ENCODE measurements around the gene PSTPIP2. TPM values are rescaled to one million over a fixed set of nuclear protein-coding genes. Genes with fewer than 3 reads are reported as not detected.

Gene PSTPIP2
- total and polyA plus RNA-seq, 2 experiments from 2014 or later = 11.9 to 24.5 TPM

DNA sequence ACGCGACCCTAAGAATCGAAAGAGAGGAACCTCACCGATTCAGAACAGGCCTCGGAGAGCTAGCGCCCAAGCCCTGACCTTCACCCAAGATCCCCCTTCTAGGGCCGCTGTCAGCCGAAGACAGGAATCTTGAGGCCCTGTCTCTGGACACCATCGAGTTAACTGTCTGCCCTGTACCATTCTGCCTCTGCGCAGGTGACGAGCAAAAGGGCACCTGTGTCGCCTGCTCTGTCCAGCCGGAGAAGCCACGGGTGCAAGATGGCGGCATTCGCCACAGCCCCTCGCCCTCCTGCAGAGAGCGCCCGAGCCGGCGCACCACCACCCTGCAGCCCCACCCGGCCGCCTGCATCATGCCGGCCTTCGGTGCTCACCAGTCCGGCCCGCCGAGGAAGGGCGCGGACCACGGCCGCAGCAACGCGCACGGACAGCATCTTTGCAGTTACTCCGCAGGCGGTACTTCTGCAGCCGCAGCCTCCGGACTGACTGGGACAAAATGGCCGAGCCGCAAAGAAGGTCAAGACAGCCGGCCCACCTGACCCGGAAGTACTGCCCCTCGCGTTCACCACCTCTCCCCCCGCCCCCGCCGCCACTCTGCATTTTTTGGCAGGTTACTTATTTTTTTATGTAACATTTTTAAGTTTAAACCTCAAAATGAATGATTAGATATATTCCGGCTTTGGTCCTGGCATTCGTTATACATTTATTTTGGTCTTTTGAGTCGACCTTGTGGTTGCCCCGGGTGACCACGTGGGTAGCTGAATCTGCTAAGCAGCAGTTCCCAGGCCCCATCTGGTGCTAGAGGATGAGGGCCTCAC, 25.9 kb upstream of the PSTPIP2 start, which contains the start of gene ATP5F1A:
TSS of gene ATP5F1A (minus strand) at position 496 of the 815 bp plus-strand sequence. CDS start at position 431, 65 bp downstream.
- H3K4me3 ChIP-seq = peak within 1 kb of the TSS; percentile 85
- peak within 1 kb of the TSS; percentile 92 for H2AFZ ChIP-seq
- H3K36me3 ChIP-seq (replicated peaks; ENCODE audit: insufficient read depth, low read depth) = no peaks in the 10 kb centered on the region
- peak; percentile 90 for DNase-seq (ENCODE audit: low spot score)
- TF ChIP-seq, protein P1, sequence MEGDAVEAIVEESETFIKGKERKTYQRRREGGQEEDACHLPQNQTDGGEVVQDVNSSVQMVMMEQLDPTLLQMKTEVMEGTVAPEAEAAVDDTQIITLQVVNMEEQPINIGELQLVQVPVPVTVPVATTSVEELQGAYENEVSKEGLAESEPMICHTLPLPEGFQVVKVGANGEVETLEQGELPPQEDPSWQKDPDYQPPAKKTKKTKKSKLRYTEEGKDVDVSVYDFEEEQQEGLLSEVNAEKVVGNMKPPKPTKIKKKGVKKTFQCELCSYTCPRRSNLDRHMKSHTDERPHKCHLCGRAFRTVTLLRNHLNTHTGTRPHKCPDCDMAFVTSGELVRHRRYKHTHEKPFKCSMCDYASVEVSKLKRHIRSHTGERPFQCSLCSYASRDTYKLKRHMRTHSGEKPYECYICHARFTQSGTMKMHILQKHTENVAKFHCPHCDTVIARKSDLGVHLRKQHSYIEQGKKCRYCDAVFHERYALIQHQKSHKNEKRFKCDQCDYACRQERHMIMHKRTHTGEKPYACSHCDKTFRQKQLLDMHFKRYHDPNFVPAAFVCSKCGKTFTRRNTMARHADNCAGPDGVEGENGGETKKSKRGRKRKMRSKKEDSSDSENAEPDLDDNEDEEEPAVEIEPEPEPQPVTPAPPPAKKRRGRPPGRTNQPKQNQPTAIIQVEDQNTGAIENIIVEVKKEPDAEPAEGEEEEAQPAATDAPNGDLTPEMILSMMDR (IDR thresholded peaks at IDR 0.05; ENCODE audit: poor library complexity) = no peak
- TF ChIP-seq EZH2phosphoT487 (IDR thresholded peaks at IDR 0.05; ENCODE audit: low read depth, severe bottlenecking, unreplicated experiment) (no peak), EZH2 (IDR thresholded peaks at IDR 0.05; ENCODE audit: borderline replicate concordance) (no peak)
- H3K4me2 ChIP-seq = peak within 1 kb of the TSS; percentile 75
- under 1% methylated on average over 52 of the region's 53 CpGs for WGBS (ENCODE audit: low lambda C conversion rate, missing lambda C conversion rate)
- H3K4me1 ChIP-seq (ENCODE audit: insufficient read depth) = peaks cover 12% of the 10 kb centered on the region
- peak within 1 kb of the TSS; percentile 94 for H3K27ac ChIP-seq
- H4K20me1 ChIP-seq (ENCODE audit: insufficient read depth, poor library complexity, severe bottlenecking) = peaks cover 19% of the 10 kb centered on the region
- no peaks in the 10 kb centered on the region for H3K27me3 ChIP-seq
- no peaks in the 10 kb centered on the region for H3K9me3 ChIP-seq (ENCODE audit: low read depth)
- no peaks in the 10 kb centered on the region for H3K9me2 ChIP-seq (replicated peaks; ENCODE audit: insufficient read depth)
- peaks cover 55% of the 10 kb centered on the region for H3K79me2 ChIP-seq

DNA sequence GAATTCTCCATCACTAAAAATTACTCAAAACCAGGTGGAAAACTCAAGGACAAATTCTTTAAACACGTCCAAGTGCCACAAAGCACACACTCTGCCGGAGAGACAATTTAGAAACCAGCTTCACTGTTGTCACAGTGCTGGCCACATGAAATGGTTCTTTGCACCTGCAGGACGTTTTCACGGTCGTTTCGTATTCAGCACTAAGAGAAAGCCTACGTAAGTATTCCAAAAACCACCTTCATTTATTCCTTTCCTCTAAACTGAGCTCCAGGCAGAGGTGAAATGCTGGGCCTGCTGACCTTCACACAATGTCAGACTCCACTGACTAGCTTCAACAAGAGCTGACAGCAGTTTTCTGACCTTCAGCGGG, 25.4 kb upstream of the PSTPIP2 start:
- no peaks in the 10 kb centered on the region for H3K9me2 ChIP-seq (replicated peaks; ENCODE audit: insufficient read depth)
- no peaks in the 10 kb centered on the region for H3K36me3 ChIP-seq (replicated peaks; ENCODE audit: insufficient read depth, low read depth)
- peaks cover 21% of the 10 kb centered on the region for H4K20me1 ChIP-seq (ENCODE audit: insufficient read depth, poor library complexity, severe bottlenecking)
- H3K4me3 ChIP-seq = peak overlapping the region; percentile 85
- H3K27me3 ChIP-seq = no peaks in the 10 kb centered on the region
- 2% methylated on average over 8 of the region's 8 CpGs for WGBS (ENCODE audit: low lambda C conversion rate, missing lambda C conversion rate)
- peaks cover 12% of the 10 kb centered on the region for H3K4me1 ChIP-seq (ENCODE audit: insufficient read depth)
- peak overlapping the region; percentile 75 for H3K4me2 ChIP-seq
- no peak for DNase-seq (ENCODE audit: low spot score)
- TF ChIP-seq, protein P1 (IDR thresholded peaks at IDR 0.05; ENCODE audit: poor library complexity) = no peak
- TF ChIP-seq EZH2phosphoT487 (IDR thresholded peaks at IDR 0.05; ENCODE audit: low read depth, severe bottlenecking, unreplicated experiment) (no peak), EZH2 (IDR thresholded peaks at IDR 0.05; ENCODE audit: borderline replicate concordance) (no peak)
- H3K79me2 ChIP-seq = peaks cover 61% of the 10 kb centered on the region
- H3K27ac ChIP-seq = peak overlapping the region; percentile 94
- H2AFZ ChIP-seq = peak overlapping the region; percentile 92
- H3K9me3 ChIP-seq (ENCODE audit: low read depth) = no peaks in the 10 kb centered on the region

DNA sequence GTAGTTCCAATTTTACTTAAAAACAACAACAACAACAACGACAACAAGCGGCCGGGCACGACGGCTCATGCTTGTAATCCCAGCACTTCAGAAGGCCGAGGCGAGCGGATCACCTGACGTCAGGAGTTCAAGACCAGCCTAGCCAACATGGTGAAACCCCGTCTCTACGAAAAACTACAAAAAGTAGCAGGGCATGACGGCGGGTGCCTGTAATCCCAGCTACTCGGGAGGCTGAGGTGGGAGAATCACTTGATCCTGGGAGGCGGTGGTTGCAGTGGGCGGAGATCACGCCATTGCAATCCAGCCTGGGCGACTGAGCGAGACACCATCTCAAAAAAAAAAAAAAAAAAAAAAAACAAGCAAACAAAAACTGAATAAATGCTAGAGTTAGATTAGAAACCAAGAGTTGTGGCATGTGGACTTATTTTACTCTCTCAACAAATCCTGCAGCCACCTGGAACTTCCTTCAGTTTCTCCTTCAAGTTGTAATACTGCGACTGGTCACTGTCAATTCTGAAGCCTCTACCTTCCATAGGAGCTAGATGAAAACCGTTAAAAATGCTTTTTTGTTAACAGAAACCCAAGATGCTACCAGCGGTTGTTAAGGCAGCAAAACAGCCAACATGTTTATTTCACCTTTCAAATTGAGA, 24.7 kb upstream of the PSTPIP2 start:
- no peaks in the 10 kb centered on the region for H3K36me3 ChIP-seq (replicated peaks; ENCODE audit: insufficient read depth, low read depth)
- peak overlapping the region; percentile 94 for H3K27ac ChIP-seq
- no peaks in the 10 kb centered on the region for H3K9me3 ChIP-seq (ENCODE audit: low read depth)
- TF ChIP-seq EZH2phosphoT487 (IDR thresholded peaks at IDR 0.05; ENCODE audit: low read depth, severe bottlenecking, unreplicated experiment) (no peak), EZH2 (IDR thresholded peaks at IDR 0.05; ENCODE audit: borderline replicate concordance) (no peak)
- TF ChIP-seq, protein P1 (IDR thresholded peaks at IDR 0.05; ENCODE audit: poor library complexity) = no peak
- H3K4me2 ChIP-seq = peak overlapping the region; percentile 75
- peak overlapping the region; percentile 85 for H3K4me3 ChIP-seq
- no peaks in the 10 kb centered on the region for H3K27me3 ChIP-seq
- no peaks in the 10 kb centered on the region for H3K9me2 ChIP-seq (replicated peaks; ENCODE audit: insufficient read depth)
- no peak for DNase-seq (ENCODE audit: low spot score)
- H4K20me1 ChIP-seq (ENCODE audit: insufficient read depth, poor library complexity, severe bottlenecking) = peaks cover 22% of the 10 kb centered on the region
- no peak overlapping the region for H2AFZ ChIP-seq
- whole genome bisulfite sequencing (ENCODE audit: low lambda C conversion rate, missing lambda C conversion rate) = 34% methylated on average over 22 of the region's 22 CpGs
- H3K4me1 ChIP-seq (ENCODE audit: insufficient read depth) = peaks cover 12% of the 10 kb centered on the region
- H3K79me2 ChIP-seq = peaks cover 67% of the 10 kb centered on the region

Data from hepatocyte (in vitro differentiated cells).